SH-SY5Y (cell line): ENCODE results near the gene HNRNPAB.

Experiments used
- GATA2 ChIP-seq: IDR thresholded peaks from 2 replicates; pipeline ENCODE4 v1.6.1; 2011; ENCODE audit warnings: mild to moderate bottlenecking, low read depth, low read length
- GATA3 ChIP-seq: IDR thresholded peaks from 2 replicates; pipeline ENCODE4 v1.6.1; 2011; ENCODE audit warnings: low read depth, mild to moderate bottlenecking, low read length, moderate library complexity

The HNRNPAB gene

GRCh38 chr5:178227138-178227659, 22.9 kb downstream of the HNRNPAB start:
- TF ChIP-seq GATA2 (no peak), GATA3 (no peak)

GRCh38 chr5:178227929-178228328, 23.6 kb downstream of the HNRNPAB start:
- TF ChIP-seq GATA2 (no peak), GATA3 (no peak)

GRCh38 chr5:178228609-178229008, 24.3 kb downstream of the HNRNPAB start:
- TF ChIP-seq GATA3 (no peak), GATA2 (no peak)

GRCh38 chr5:178229861-178230260, 25.5 kb downstream of the HNRNPAB start:
- no peak for TF ChIP-seq GATA3
- no peak for TF ChIP-seq GATA2

GRCh38 chr5:178230879-178231538, 26.7 kb downstream of the HNRNPAB start:
- TF ChIP-seq GATA2 (no peak), GATA3 (no peak)

GRCh38 chr5:178231539-178232123, 27.3 kb downstream of the HNRNPAB start:
- TF ChIP-seq GATA2 (no peak), GATA3 (no peak)

- TF ChIP-seq GATA2 (no peak), GATA3 (no peak)
Observed at GRCh38 chr5:178232124-178232919, 28.0 kb downstream of the HNRNPAB start, which contains the start of gene PHYKPL. PHYKPL (minus strand) TSS chr5:178232802; CDS start chr5:178232550, 252 bp downstream.

GRCh38 chr5:178232920-178233429, 28.6 kb downstream of the HNRNPAB start:
- TF ChIP-seq GATA3 (no peak), GATA2 (no peak)

GRCh38 chr5:178234121-178234749, 29.9 kb downstream of the HNRNPAB start:
- TF ChIP-seq GATA2 (no peak), GATA3 (no peak)

GRCh38 chr5:178234750-178235587, 30.6 kb downstream of the HNRNPAB start:
- TF ChIP-seq GATA2 (no peak), GATA3 (no peak)

- TF ChIP-seq GATA3 (no peak), GATA2 (no peak)
Observed at GRCh38 chr5:178235588-178235974, 31.2 kb downstream of the HNRNPAB start.

GRCh38 chr5:178236126-178236525, 31.8 kb downstream of the HNRNPAB start:
- TF ChIP-seq GATA2 (no peak), GATA3 (no peak)

GRCh38 chr5:178236679-178237078, 32.3 kb downstream of the HNRNPAB start:
- TF ChIP-seq GATA3: no peak
